Sigmoid colon (tissue), 4 donors: Measurements from ENCODE around the gene LHFPL4.

Experiments
- CTCF ChIP-seq, 4 experiments: fragments of 450-650 bp in 3 of 4; fragments of 200-600 bp in 1 of 4; IDR thresholded peaks; one replicate each; pipeline ENCODE4 v1.5.1; 2016 to 2019; ENCODE audit warnings: antibody characterized with exemption in 4 of 4, mild to moderate bottlenecking in 3 of 4, moderate library complexity in 2 of 4
- EP300 ChIP-seq, 4 donors: sonication (generic); formaldehyde crosslinking; IDR thresholded peaks; one replicate each; pipeline ENCODE4 v1.6.1; 2017; ENCODE audit warnings: antibody characterized with exemption in 4 of 4
- POLR2AphosphoS5 ChIP-seq, 4 donors: sonication (generic); formaldehyde crosslinking; IDR thresholded peaks; one replicate each; pipeline ENCODE4 v1.6.1; 2017; ENCODE audit warnings: antibody characterized with exemption in 4 of 4

- no peak for TF ChIP-seq CTCF (IDR thresholded peaks at IDR 0.05)
- TF ChIP-seq POLR2AphosphoS5 (IDR thresholded peaks at IDR 0.05) = no peak
- TF ChIP-seq EP300 (IDR thresholded peaks at IDR 0.05) = no peak
These were observed 49.0 kb upstream of the LHFPL4 start for GRCh38 chr3:9602620-9603019.
